ENCODE data around the gene AGBL1.

DNA sequence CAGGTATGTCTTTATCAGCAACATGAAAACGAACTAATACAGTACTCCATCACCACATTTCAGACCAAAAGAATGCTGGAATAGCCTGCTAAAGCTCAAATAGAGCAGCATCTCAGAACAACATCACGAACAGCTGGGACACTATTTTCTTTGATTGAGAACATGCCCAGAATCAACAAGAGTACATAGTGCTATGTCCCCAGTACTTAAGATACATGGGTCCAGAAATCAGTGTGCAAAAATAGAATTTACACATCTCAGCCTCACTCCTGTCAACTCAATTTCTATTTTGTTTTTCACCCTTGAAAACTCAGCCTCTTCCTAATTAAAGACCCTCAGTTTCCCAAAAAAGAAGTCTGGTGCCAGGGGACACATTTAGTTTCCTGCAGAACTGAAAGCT, 753.9 kb downstream of the AGBL1 start:
- TF ChIP-seq, protein P1, sequence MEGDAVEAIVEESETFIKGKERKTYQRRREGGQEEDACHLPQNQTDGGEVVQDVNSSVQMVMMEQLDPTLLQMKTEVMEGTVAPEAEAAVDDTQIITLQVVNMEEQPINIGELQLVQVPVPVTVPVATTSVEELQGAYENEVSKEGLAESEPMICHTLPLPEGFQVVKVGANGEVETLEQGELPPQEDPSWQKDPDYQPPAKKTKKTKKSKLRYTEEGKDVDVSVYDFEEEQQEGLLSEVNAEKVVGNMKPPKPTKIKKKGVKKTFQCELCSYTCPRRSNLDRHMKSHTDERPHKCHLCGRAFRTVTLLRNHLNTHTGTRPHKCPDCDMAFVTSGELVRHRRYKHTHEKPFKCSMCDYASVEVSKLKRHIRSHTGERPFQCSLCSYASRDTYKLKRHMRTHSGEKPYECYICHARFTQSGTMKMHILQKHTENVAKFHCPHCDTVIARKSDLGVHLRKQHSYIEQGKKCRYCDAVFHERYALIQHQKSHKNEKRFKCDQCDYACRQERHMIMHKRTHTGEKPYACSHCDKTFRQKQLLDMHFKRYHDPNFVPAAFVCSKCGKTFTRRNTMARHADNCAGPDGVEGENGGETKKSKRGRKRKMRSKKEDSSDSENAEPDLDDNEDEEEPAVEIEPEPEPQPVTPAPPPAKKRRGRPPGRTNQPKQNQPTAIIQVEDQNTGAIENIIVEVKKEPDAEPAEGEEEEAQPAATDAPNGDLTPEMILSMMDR (IDR thresholded peaks at IDR 0.05), result no peak
- no peak for TF ChIP-seq EZH2 (IDR thresholded peaks at IDR 0.05)

Data from neural progenitor cell (in vitro differentiated cells).